ENCODE results near the gene SMG7.

Gene SMG7

GRCh38 chr1:183508694-183509093, 36.4 kb downstream of the SMG7 start:
- in situ Hi-C loops (cut with HindIII; ENCODE audit: low sequenced_read_pairs) = no loop called here

- in situ Hi-C loops (cut with HindIII; ENCODE audit: low sequenced_read_pairs) = no loop called here
These were observed 40.2 kb downstream of the SMG7 start for GRCh38 chr1:183512450-183512849.

- in situ Hi-C loops (cut with HindIII; ENCODE audit: low sequenced_read_pairs) = no loop called here
These were observed 41.9 kb downstream of the SMG7 start for GRCh38 chr1:183514235-183514634.

- in situ Hi-C loops (cut with HindIII; ENCODE audit: low sequenced_read_pairs) = no loop called here
These were observed 42.8 kb downstream of the SMG7 start for GRCh38 chr1:183515002-183515689.

GRCh38 chr1:183516725-183517124, 44.4 kb downstream of the SMG7 start:
- in situ Hi-C loops (cut with HindIII; ENCODE audit: low sequenced_read_pairs) = no loop called here

- in situ Hi-C loops (cut with HindIII; ENCODE audit: low sequenced_read_pairs) = no loop called here
These were observed 45.1 kb downstream of the SMG7 start for GRCh38 chr1:183517401-183517800.

- in situ Hi-C loops (cut with HindIII; ENCODE audit: low sequenced_read_pairs) = no loop called here
These were observed 48.1 kb downstream of the SMG7 start for GRCh38 chr1:183520379-183520778.

GRCh38 chr1:183522104-183522503, 49.8 kb downstream of the SMG7 start:
- in situ Hi-C loops (cut with HindIII; ENCODE audit: low sequenced_read_pairs) = no loop called here

GRCh38 chr1:183528577-183528976, 56.3 kb downstream of the SMG7 start:
- in situ Hi-C loops (cut with HindIII; ENCODE audit: low sequenced_read_pairs) = loop anchor here (5.0 kb wide), 1 partner anchor 69 kb away; no protein-coding TSS in a partner anchor

- in situ Hi-C loops (cut with HindIII; ENCODE audit: low sequenced_read_pairs) = no loop called here
These were observed 61.4 kb downstream of the SMG7 start for GRCh38 chr1:183533617-183534174.

- in situ Hi-C loops (cut with HindIII; ENCODE audit: low sequenced_read_pairs) = no loop called here
These were observed 65.1 kb downstream of the SMG7 start for GRCh38 chr1:183537405-183537804.

GRCh38 chr1:183543619-183544204, 71.4 kb downstream of the SMG7 start:
- in situ Hi-C loops (cut with HindIII; ENCODE audit: low sequenced_read_pairs) = no loop called here

- in situ Hi-C loops (cut with HindIII; ENCODE audit: low sequenced_read_pairs) = no loop called here
These were observed 72.4 kb downstream of the SMG7 start for GRCh38 chr1:183544598-183545297.

- in situ Hi-C loops (cut with HindIII; ENCODE audit: low sequenced_read_pairs) = no loop called here
These were observed 74.1 kb downstream of the SMG7 start for GRCh38 chr1:183546427-183546826.

- in situ Hi-C loops (cut with HindIII; ENCODE audit: low sequenced_read_pairs) = no loop called here
These were observed 75.8 kb downstream of the SMG7 start for GRCh38 chr1:183548116-183548515.

- in situ Hi-C loops (cut with HindIII; ENCODE audit: low sequenced_read_pairs) = no loop called here
These were observed 78.6 kb downstream of the SMG7 start for GRCh38 chr1:183550915-183551314.

GRCh38 chr1:183551924-183552323, 79.6 kb downstream of the SMG7 start:
- in situ Hi-C loops (cut with HindIII; ENCODE audit: low sequenced_read_pairs) = no loop called here

GRCh38 chr1:183552441-183552840, 80.1 kb downstream of the SMG7 start:
- in situ Hi-C loops (cut with HindIII; ENCODE audit: low sequenced_read_pairs) = no loop called here

GRCh38 chr1:183552891-183553290, 80.6 kb downstream of the SMG7 start:
- in situ Hi-C loops (cut with HindIII; ENCODE audit: low sequenced_read_pairs) = no loop called here

GRCh38 chr1:183553331-183553730, 81.0 kb downstream of the SMG7 start:
- in situ Hi-C loops (cut with HindIII; ENCODE audit: low sequenced_read_pairs) = no loop called here

- in situ Hi-C loops (cut with HindIII; ENCODE audit: low sequenced_read_pairs) = no loop called here
These were observed 81.5 kb downstream of the SMG7 start for GRCh38 chr1:183553764-183554163.

- in situ Hi-C loops (cut with HindIII; ENCODE audit: low sequenced_read_pairs) = no loop called here
These were observed 82.3 kb downstream of the SMG7 start for GRCh38 chr1:183554577-183554976.
